WTC11 (cell line): ENCODE measurements around the gene MRPL20. TPM values are rescaled to one million over a fixed set of nuclear protein-coding genes. Genes with fewer than 3 reads are reported as not detected.

Experiments
- ATF1 ChIP-seq: sonication (generic); formaldehyde crosslinking; IDR thresholded peaks from 2 replicates; pipeline ENCODE4 v1.8.1; 2023; ENCODE audit warnings: mild to moderate bottlenecking, moderate library complexity, missing genetic modification reagents
- ATF2 ChIP-seq: sonication (generic); formaldehyde crosslinking; IDR thresholded peaks from 2 replicates; pipeline ENCODE4 v1.8.1; 2022; ENCODE audit warnings: low read depth, missing genetic modification reagents, borderline replicate concordance
- ATF3 ChIP-seq: sonication (generic); formaldehyde crosslinking; conservative IDR thresholded peaks from 2 replicates; pipeline ENCODE4 v1.8.1; 2022; ENCODE audit warnings: mild to moderate bottlenecking, missing genetic modification reagents
- ATF6 ChIP-seq: sonication (generic); formaldehyde crosslinking; IDR thresholded peaks from 2 replicates; pipeline ENCODE4 v1.8.1; 2023; ENCODE audit warnings: mild to moderate bottlenecking, missing genetic modification reagents
- CTCF ChIP-seq: fragments of 200-600 bp; IDR thresholded peaks from 2 replicates; pipeline ENCODE4 v1.8.0; 2022; ENCODE audit warnings: antibody characterized with exemption
- ELF4 ChIP-seq: sonication (generic); formaldehyde crosslinking; IDR thresholded peaks from 2 replicates; pipeline ENCODE4 v1.8.1; 2022; ENCODE audit warnings: low read depth, mild to moderate bottlenecking, moderate library complexity, missing genetic modification reagents
- ERG ChIP-seq: fragments of 250-450 bp; sonication (Bioruptor Pico); IDR thresholded peaks from 2 replicates; pipeline ENCODE4 v1.8.0; 2021; ENCODE audit warnings: mild to moderate bottlenecking
- FOXJ3 ChIP-seq: sonication (generic); formaldehyde crosslinking; IDR thresholded peaks from 2 replicates; pipeline ENCODE4 v1.9.0; 2021; ENCODE audit warnings: missing genetic modification reagents, mild to moderate bottlenecking, borderline replicate concordance
- IRF2 ChIP-seq: sonication (generic); formaldehyde crosslinking; IDR thresholded peaks from 2 replicates; pipeline ENCODE4 v1.8.0; 2022; ENCODE audit warnings: low read depth, missing genetic modification reagents, borderline replicate concordance
- MAX ChIP-seq: sonication (generic); formaldehyde crosslinking; IDR thresholded peaks from 2 replicates; pipeline ENCODE4 v1.8.0; 2022; ENCODE audit warnings: mild to moderate bottlenecking, missing genetic modification reagents
- MLX ChIP-seq: sonication (generic); formaldehyde crosslinking; IDR thresholded peaks from 2 replicates; pipeline ENCODE4 v1.8.1; 2023; ENCODE audit warnings: mild to moderate bottlenecking, missing genetic modification reagents, moderate library complexity
- NR2C2 ChIP-seq: sonication (generic); formaldehyde crosslinking; IDR thresholded peaks from 2 replicates; pipeline ENCODE4 v1.8.0; 2022; ENCODE audit warnings: mild to moderate bottlenecking, missing genetic modification reagents
- PRRX2 ChIP-seq: fragments of 250-450 bp; sonication (Bioruptor Pico); IDR thresholded peaks from 2 replicates; pipeline ENCODE4 v1.8.0; 2021; ENCODE audit warnings: mild to moderate bottlenecking
- RORB ChIP-seq: fragments of 250-450 bp; sonication (Bioruptor Pico); IDR thresholded peaks from 2 replicates; pipeline ENCODE4 v1.9.0; 2021; ENCODE audit warnings: mild to moderate bottlenecking
- SP1 ChIP-seq: sonication (generic); formaldehyde crosslinking; conservative IDR thresholded peaks from 2 replicates; pipeline ENCODE4 v1.8.1; 2022; ENCODE audit warnings: missing genetic modification reagents
- TCF7 ChIP-seq: sonication (generic); formaldehyde crosslinking; IDR thresholded peaks from 2 replicates; pipeline ENCODE4 v1.8.0; 2022; ENCODE audit warnings: mild to moderate bottlenecking, low read depth, missing genetic modification reagents, moderate library complexity
- TEAD4 ChIP-seq: sonication (generic); formaldehyde crosslinking; IDR thresholded peaks from 2 replicates; pipeline ENCODE4 v1.8.0; 2022; ENCODE audit warnings: mild to moderate bottlenecking, missing genetic modification reagents
- USF2 ChIP-seq: sonication (generic); formaldehyde crosslinking; IDR thresholded peaks from 2 replicates; pipeline ENCODE4 v1.8.1; 2023; ENCODE audit warnings: mild to moderate bottlenecking, missing genetic modification reagents, moderate library complexity
- ZBTB43 ChIP-seq: sonication (generic); formaldehyde crosslinking; IDR thresholded peaks from 2 replicates; pipeline ENCODE4 v1.8.1; 2023; ENCODE audit warnings: mild to moderate bottlenecking, missing genetic modification reagents
- ZNF121 ChIP-seq: sonication (generic); formaldehyde crosslinking; IDR thresholded peaks from 2 replicates; pipeline ENCODE4 v1.8.0; 2023; ENCODE audit warnings: missing genetic modification reagents
- ZNF138 ChIP-seq: sonication (generic); formaldehyde crosslinking; conservative IDR thresholded peaks from 2 replicates; pipeline ENCODE4 v1.8.1; 2022; ENCODE audit warnings: mild to moderate bottlenecking, moderate library complexity, missing genetic modification reagents
- ZNF281 ChIP-seq: sonication (generic); formaldehyde crosslinking; IDR thresholded peaks from 2 replicates; pipeline ENCODE4 v1.8.0; 2023; ENCODE audit warnings: mild to moderate bottlenecking, missing genetic modification reagents
- ZNF423 ChIP-seq: fragments of 250-450 bp; sonication (Bioruptor Pico); IDR thresholded peaks from 2 replicates; pipeline ENCODE4 v2.1.2; 2022; ENCODE audit warnings: mild to moderate bottlenecking, moderate library complexity
- total RNA-seq: library from RNA; stranded (reverse); gene quantifications from 3 replicates; pipeline ENCODE4 v1.2.3, GENCODE V29; 2021

Gene MRPL20
- total RNA-seq, 1 experiment from 2014 or later = 156 TPM

- TF ChIP-seq ATF2 (no peak), ERG (CRISPR knock-in tag) (no peak), ATF6 (CRISPR knock-in tag) (no peak), FOXJ3 (no peak), ELF4 (CRISPR knock-in tag) (0 out of 2 replicates have a peak, but pooled peaks have one; percentile 55), ZNF138 (no peak), ZNF281 (CRISPR knock-in tag) (0 out of 2 replicates have a peak, but pooled peaks have one; percentile 69), ATF3 (CRISPR knock-in tag) (no peak), ZNF121 (no peak), ZNF423 (CRISPR knock-in tag) (no peak), MAX (CRISPR knock-in tag) (peak; percentile 90), CTCF (no peak), TCF7 (CRISPR knock-in tag) (no peak), SP1 (CRISPR knock-in tag) (peak; percentile 95), NR2C2 (CRISPR knock-in tag) (peak; percentile 51; the same call in 1 of the 2 replicates), IRF2 (no peak), ATF1 (CRISPR knock-in tag) (0 out of 2 replicates have a peak, but pooled peaks have one; percentile 53), RORB (CRISPR knock-in tag) (no peak), TEAD4 (CRISPR knock-in tag) (peak; percentile 14; the same call in 1 of the 2 replicates), MLX (CRISPR knock-in tag) (no peak), ZBTB43 (CRISPR knock-in tag) (peak; percentile 83), USF2 (CRISPR knock-in tag) (peak; percentile 46), PRRX2 (CRISPR knock-in tag) (no peak)
These were observed 32.0 kb downstream of the MRPL20 start, which contains the start of gene AURKAIP1 (continued) for GRCh38 chr1:1374929-1375662.
